ENCODE measurements around the gene MLH1.

The MLH1 gene

GRCh38 chr3:37087870-37088269 is 94.6 kb downstream of the MLH1 start:
- DNase-seq (ENCODE audit: low read depth in 2 of 2, low spot score in 1 of 2): no peak

GRCh38 chr3:37092484-37092883 is 99.2 kb downstream of the MLH1 start:
- DNase-seq (ENCODE audit: low read depth in 2 of 2, low spot score in 1 of 2): no peak

- no peak for DNase-seq (ENCODE audit: low read depth in 2 of 2, low spot score in 1 of 2)
These were observed 100.2 kb downstream of the MLH1 start for GRCh38 chr3:37093481-37093880.

DNA sequence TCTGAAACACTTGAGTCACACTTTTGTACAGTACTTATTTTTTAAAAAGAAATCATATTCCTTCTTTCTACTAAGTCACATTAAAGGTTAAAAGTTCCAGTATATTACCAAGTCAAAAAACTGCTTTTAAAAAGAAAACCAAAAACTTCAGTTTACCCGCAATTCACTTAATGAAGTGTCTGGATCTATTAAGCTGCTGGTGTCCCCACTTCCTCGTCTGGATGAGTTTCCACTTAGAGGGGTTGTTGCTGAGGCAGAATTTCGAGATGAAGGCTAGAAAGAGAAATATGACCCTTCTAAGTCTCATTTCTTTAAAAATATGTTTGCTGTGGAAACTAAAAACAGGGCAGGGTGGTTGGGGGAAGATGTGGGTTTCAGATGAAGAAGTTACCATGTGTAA is 101.3 kb downstream of the MLH1 start:
- no peak for DNase-seq (ENCODE audit: low read depth in 2 of 2, low spot score in 1 of 2)

- DNase-seq (ENCODE audit: low read depth in 2 of 2, low spot score in 1 of 2): no peak
These were observed 103.0 kb downstream of the MLH1 start for GRCh38 chr3:37096288-37096687.

GRCh38 chr3:37096975-37097374 is 103.7 kb downstream of the MLH1 start:
- no peak for DNase-seq (ENCODE audit: low read depth in 2 of 2, low spot score in 1 of 2)

- no peak for DNase-seq (ENCODE audit: low read depth in 2 of 2, low spot score in 1 of 2)
These were observed 104.5 kb downstream of the MLH1 start for GRCh38 chr3:37097776-37098175.

- DNase-seq (ENCODE audit: low read depth in 2 of 2, low spot score in 1 of 2): no peak
These were observed 105.6 kb downstream of the MLH1 start for GRCh38 chr3:37098884-37099283.

DNA sequence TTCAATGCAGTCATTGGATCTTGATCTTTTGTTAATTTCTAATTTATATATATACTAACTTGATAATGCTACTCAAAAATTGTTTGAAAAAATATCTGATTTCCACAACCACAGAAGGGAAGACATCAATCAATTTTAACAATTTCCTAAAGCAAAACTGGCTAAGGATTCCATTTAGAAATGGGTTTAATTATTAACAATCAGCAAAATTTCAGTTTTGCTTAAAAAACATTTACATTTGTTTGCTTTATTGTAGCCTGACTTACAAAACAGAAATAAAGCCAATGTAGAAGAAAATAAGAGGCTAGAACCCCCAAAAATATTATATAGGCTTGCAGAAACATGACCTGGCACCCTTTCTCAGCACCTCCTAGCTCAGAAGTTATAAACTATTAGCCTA is 106.2 kb downstream of the MLH1 start:
- no peak for DNase-seq (ENCODE audit: low read depth in 2 of 2, low spot score in 1 of 2)

DNA sequence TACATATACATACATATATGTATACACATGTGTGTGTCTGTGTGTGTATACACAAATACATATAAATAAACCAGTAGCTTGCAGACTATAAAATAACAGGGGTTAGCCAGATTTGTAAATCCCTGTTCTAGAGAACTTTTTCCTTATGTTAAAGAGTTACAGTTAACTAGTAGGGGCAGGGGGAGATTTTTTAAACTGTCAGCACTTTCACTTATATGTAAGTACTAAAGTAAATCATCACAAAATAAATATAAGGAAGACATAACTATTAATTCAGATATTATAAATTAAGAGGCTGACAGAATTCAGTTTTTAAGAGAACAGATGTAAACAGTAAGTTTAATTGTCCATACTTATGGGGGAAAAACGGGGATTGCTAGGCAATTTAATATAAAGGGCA is 107.1 kb downstream of the MLH1 start:
- DNase-seq (ENCODE audit: low read depth in 2 of 2, low spot score in 1 of 2): no peak
